ENCODE measurements around the gene GRAMD2B.

GRCh38 chr5:126435261-126435660 is 12.1 kb downstream of the GRAMD2B start:
- TF ChIP-seq CTCF (conservative IDR thresholded peaks at IDR 0.05; ENCODE audit: low read length) (no peak), EZH2phosphoT487 (IDR thresholded peaks at IDR 0.05; ENCODE audit: borderline replicate concordance) (no peak)

Measured in Loucy (cell line).